Epithelial cell of esophagus (primary cell): ENCODE measurements around the gene CYP19A1.
"Not testable (repeated sequence)": the region's sequence is repeated elsewhere in the genome, so short reads cannot be mapped to it uniquely, and the experiment has no call there.

Experiments
- DNase-seq: peaks from one replicate; pipeline ENCODE4 v3.0.0; 2010; ENCODE audit warnings: low read depth
- H3K4me3 ChIP-seq: 2 replicates; pipeline ENCODE4 v1.5.1; 2011; ENCODE audit warnings: mild to moderate bottlenecking, low read length, control low read depth
- CTCF ChIP-seq: IDR thresholded peaks from 2 replicates; pipeline ENCODE4 v1.5.1; 2011; ENCODE audit warnings: low read depth, mild to moderate bottlenecking, low read length, control low read depth, inconsistent platforms; ENCODE audit not compliant: insufficient read depth; ENCODE audit errors: missing control alignments

CYP19A1 gene

GRCh38 chr15:51289290-51289689 lies 49.1 kb downstream of the CYP19A1 start:
- no peak for TF ChIP-seq CTCF
- no peak overlapping the region for H3K4me3 ChIP-seq
- DNase-seq: no peak

GRCh38 chr15:51288143-51289065 lies 50.0 kb downstream of the CYP19A1 start:
- no peak for DNase-seq
- no peak for TF ChIP-seq CTCF
- H3K4me3 ChIP-seq: no peak overlapping the region

- peak; percentile 19 for DNase-seq
- no peak overlapping the region for H3K4me3 ChIP-seq
- no peak for TF ChIP-seq CTCF
Measured at GRCh38 chr15:51286816-51287215, 51.6 kb downstream of the CYP19A1 start.

GRCh38 chr15:51285399-51285798 lies 53.0 kb downstream of the CYP19A1 start:
- TF ChIP-seq CTCF: no peak
- DNase-seq: peak; percentile 11
- H3K4me3 ChIP-seq: no peak overlapping the region

DNA sequence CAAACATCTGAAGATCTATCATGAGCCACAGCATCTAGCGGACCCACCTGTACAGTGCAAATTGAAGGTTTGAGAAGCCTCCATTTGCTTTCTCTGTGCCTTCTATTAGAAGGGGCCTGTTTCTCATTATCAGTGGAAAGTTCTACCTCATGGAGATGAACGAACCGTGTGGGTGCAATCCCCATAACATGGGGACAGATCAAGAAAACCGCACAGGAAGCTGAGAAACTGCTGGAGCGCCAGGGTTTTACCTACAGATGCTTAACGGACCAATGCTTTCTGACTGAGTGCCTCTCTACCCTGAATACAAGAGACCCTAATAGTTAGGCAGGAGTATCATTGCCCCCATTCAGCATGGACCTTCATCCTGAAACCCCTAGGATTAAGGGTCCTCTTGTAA lies 53.5 kb downstream of the CYP19A1 start:
- no peak overlapping the region for H3K4me3 ChIP-seq
- TF ChIP-seq CTCF: no peak
- DNase-seq: no peak

GRCh38 chr15:51283026-51283425 lies 55.4 kb downstream of the CYP19A1 start:
- TF ChIP-seq CTCF: no peak
- H3K4me3 ChIP-seq: no peak overlapping the region
- DNase-seq: no peak

DNA sequence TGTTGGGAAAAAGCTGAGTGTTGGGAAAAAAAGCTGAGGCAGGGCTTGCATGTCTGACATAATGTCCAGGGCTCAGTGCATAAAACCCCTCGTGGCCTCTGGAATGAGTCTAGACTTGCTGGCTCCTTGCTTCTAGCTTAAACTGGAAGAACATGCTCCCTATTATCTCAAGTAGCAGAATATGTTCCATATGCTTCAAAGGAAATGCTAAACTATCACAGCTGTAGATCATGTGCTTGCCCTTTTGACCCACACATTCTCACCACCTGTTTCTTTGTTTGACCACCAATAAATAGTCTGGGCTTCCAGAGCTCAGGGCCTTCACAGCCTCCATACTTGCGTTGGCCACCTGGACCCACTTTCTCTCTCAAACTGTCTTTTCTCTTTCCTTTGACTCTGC lies 56.2 kb downstream of the CYP19A1 start:
- H3K4me3 ChIP-seq: not testable (repeated sequence)
- peak; percentile 34 for DNase-seq
